ENCODE data around the gene C3orf33.

DNA sequence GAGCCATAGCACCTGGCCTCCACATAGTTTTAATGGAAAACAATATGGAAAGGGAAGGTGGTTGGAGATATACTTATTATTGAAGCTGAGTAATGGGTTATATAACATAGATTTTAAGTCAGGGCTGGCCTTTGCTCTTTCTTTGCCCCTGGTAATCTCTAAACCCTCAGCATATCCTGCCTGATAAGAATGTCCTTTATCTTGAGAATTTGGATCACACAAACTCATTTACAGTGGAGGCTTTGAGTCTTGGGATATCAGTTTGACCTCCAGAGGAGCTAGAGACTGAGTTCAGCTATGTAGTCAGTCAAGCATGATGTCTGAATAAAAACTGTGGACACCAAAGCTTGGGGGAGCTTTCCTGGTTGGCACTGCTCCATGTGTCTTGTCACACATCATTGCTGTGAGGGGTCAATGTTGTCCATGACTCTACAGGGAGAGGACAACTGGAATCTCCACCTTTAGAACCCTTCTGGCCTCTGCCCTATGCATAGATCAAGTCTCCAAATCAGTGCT, 9.0 kb upstream of the C3orf33 start:
- TF ChIP-seq EP300 (IDR thresholded peaks at IDR 0.05; ENCODE audit: low read depth) (no peak), POLR2AphosphoS5 (IDR thresholded peaks at IDR 0.05) (no peak), POLR2A (IDR thresholded peaks at IDR 0.05) (no peak)
- TF ChIP-seq, protein P1, sequence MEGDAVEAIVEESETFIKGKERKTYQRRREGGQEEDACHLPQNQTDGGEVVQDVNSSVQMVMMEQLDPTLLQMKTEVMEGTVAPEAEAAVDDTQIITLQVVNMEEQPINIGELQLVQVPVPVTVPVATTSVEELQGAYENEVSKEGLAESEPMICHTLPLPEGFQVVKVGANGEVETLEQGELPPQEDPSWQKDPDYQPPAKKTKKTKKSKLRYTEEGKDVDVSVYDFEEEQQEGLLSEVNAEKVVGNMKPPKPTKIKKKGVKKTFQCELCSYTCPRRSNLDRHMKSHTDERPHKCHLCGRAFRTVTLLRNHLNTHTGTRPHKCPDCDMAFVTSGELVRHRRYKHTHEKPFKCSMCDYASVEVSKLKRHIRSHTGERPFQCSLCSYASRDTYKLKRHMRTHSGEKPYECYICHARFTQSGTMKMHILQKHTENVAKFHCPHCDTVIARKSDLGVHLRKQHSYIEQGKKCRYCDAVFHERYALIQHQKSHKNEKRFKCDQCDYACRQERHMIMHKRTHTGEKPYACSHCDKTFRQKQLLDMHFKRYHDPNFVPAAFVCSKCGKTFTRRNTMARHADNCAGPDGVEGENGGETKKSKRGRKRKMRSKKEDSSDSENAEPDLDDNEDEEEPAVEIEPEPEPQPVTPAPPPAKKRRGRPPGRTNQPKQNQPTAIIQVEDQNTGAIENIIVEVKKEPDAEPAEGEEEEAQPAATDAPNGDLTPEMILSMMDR (IDR thresholded peaks at IDR 0.05): no peak
